ENCODE data around the gene SH3PXD2A.

- TF ChIP-seq CTCF (IDR thresholded peaks at IDR 0.05) (no peak), POLR2A (IDR thresholded peaks at IDR 0.05) (no peak)
Observed at GRCh38 chr10:103699611-103700435, 155.6 kb downstream of the SH3PXD2A start.
